HG02943 (cell line): ENCODE results near the gene PRKCSH.
"Not testable (repeated sequence)": the region's sequence is repeated elsewhere in the genome, so short reads cannot be mapped to it uniquely, and the experiment has no call there.

Source experiments
- ATAC-seq: cut with Tn5 transposase; IDR thresholded peaks from one replicate; pipeline ENCODE4 v1.9.1; 2021; ENCODE audit warnings: mild to moderate bottlenecking, low read depth, moderate library complexity; ENCODE audit not compliant: unreplicated experiment

Gene PRKCSH

GRCh38 chr19:11468266-11468845 is 32.9 kb downstream of the PRKCSH start:
- not testable (repeated sequence) for ATAC-seq

GRCh38 chr19:11473725-11474124 is 38.3 kb downstream of the PRKCSH start:
- ATAC-seq, result no peak

GRCh38 chr19:11475343-11475742 is 39.9 kb downstream of the PRKCSH start:
- ATAC-seq, result not testable (repeated sequence)

- no peak for ATAC-seq
These were observed 40.4 kb downstream of the PRKCSH start for GRCh38 chr19:11475861-11476260.

- no peak for ATAC-seq
These were observed 43.0 kb downstream of the PRKCSH start for GRCh38 chr19:11478167-11479089.

GRCh38 chr19:11479090-11479897 is 43.9 kb downstream of the PRKCSH start:
- no peak for ATAC-seq

- no peak for ATAC-seq
These were observed 44.7 kb downstream of the PRKCSH start for GRCh38 chr19:11479898-11480714.

- ATAC-seq, result no peak
These were observed 45.5 kb downstream of the PRKCSH start, which contains the start of gene ELAVL3 for GRCh38 chr19:11480715-11481533. Gene ELAVL3 (minus strand): TSS chr19:11481046. CDS start chr19:11480608, 438 bp downstream.

GRCh38 chr19:11481534-11482383 is 46.3 kb downstream of the PRKCSH start:
- peak; percentile 45 for ATAC-seq

- peak; percentile 53 for ATAC-seq
These were observed 47.1 kb downstream of the PRKCSH start for GRCh38 chr19:11482384-11483050.

GRCh38 chr19:11483366-11484111 is 48.1 kb downstream of the PRKCSH start:
- ATAC-seq, result no peak

- no peak for ATAC-seq
These were observed 49.9 kb downstream of the PRKCSH start for GRCh38 chr19:11485245-11485837.

- ATAC-seq, result no peak
These were observed 51.4 kb downstream of the PRKCSH start for GRCh38 chr19:11486661-11487503.

GRCh38 chr19:11489378-11489777 is 53.9 kb downstream of the PRKCSH start:
- no peak for ATAC-seq

GRCh38 chr19:11494634-11495285 is 59.3 kb downstream of the PRKCSH start:
- ATAC-seq, result no peak
